IMR-90 (cell line): ENCODE measurements around the gene RPS2. TPM values are rescaled to one million over a fixed set of nuclear protein-coding genes. Genes with fewer than 3 reads are reported as not detected.

ENCODE experiments used
- ATAC-seq: fragments of 200-7000 bp; cut with Tn5 transposase; 2 replicates; pipeline ENCODE4 v1.9.1; 2020; ENCODE audit warnings: low read depth, mild to moderate bottlenecking, moderate library complexity
- BruUV-seq: library from RNA; stranded (reverse); fragments of 400-500 nt; replicated peaks from 2 replicates; lab custom pipeline; 2021; lab: Mats Ljungman, UMichigan
- CTCF ChIA-PET: fragments of 300-600 bp; formaldehyde crosslinking; extraction: SDS; loops from one replicate; lab custom pipeline; 2021; ENCODE audit warnings: antibody characterized with exemption; lab: Yijun Ruan, JAX
- POLR2A ChIA-PET: fragments of 300-600 bp; sonication (Branson Sonifier 250); formaldehyde crosslinking; loops from one replicate; lab custom pipeline; 2022; ENCODE audit warnings: antibody characterized with exemption; ENCODE audit not compliant: unreplicated experiment; lab: Charles Lee
- DNase-seq: peaks from one replicate; pipeline ENCODE4 v3.0.0; 2013
- H2AFZ ChIP-seq: replicated peaks from 2 replicates; pipeline ENCODE3; 2013; ENCODE audit warnings: low read length, mild to moderate bottlenecking; ENCODE audit not compliant: poor library complexity
- H2AK5ac ChIP-seq: 2 replicates; pipeline ENCODE4 v1.6.1; 2013; ENCODE audit warnings: low read depth, low read length, inconsistent platforms
- H2AK9ac ChIP-seq: replicated peaks from 2 replicates; pipeline ENCODE3; 2013; ENCODE audit warnings: mild to moderate bottlenecking, low read depth, low read length, moderate library complexity; ENCODE audit not compliant: poor library complexity
- H2BK120ac ChIP-seq: 2 replicates; pipeline ENCODE4 v1.6.1; 2013; ENCODE audit warnings: low read depth, low read length, inconsistent platforms
- H2BK15ac ChIP-seq: 3 replicates; pipeline ENCODE4 v1.6.1; 2013; ENCODE audit warnings: low read depth, low read length, inconsistent platforms
- H2BK20ac ChIP-seq: 2 replicates; pipeline ENCODE4 v1.6.1; 2013; ENCODE audit warnings: low read depth, mild to moderate bottlenecking, inconsistent platforms, low read length, moderate library complexity
- H2BK5ac ChIP-seq: 2 replicates; pipeline ENCODE4 v1.6.1; 2013; ENCODE audit warnings: mild to moderate bottlenecking, low read depth, low read length, inconsistent platforms; ENCODE audit not compliant: poor library complexity, severe bottlenecking
- H3K14ac ChIP-seq: replicated peaks from 2 replicates; pipeline ENCODE4 v1.6.1; 2013; ENCODE audit warnings: low read depth, low read length, inconsistent platforms
- H3K18ac ChIP-seq: 2 replicates; pipeline ENCODE4 v1.6.1; 2013; ENCODE audit warnings: low read depth, low read length, control low read depth
- H3K23ac ChIP-seq: 2 replicates; pipeline ENCODE4 v1.6.1; 2013; ENCODE audit warnings: low read depth, low read length, inconsistent platforms
- H3K27ac ChIP-seq: 2 replicates; pipeline ENCODE4 v1.5.1; 2013; ENCODE audit warnings: mild to moderate bottlenecking, control low read depth, low read length; ENCODE audit not compliant: insufficient read depth
- H3K27me3 ChIP-seq: 2 replicates; pipeline ENCODE4 v1.6.1; 2013; ENCODE audit warnings: low read length; ENCODE audit not compliant: control insufficient read depth, insufficient read depth
- H3K36me3 ChIP-seq: 2 replicates; pipeline ENCODE4 v1.6.1; 2013; ENCODE audit warnings: low read length, mixed read lengths; ENCODE audit not compliant: control insufficient read depth, insufficient read depth
- H3K4ac ChIP-seq: 2 replicates; pipeline ENCODE4 v1.6.1; 2013; ENCODE audit warnings: low read depth, low read length, inconsistent platforms
- H3K4me1 ChIP-seq: 2 replicates; pipeline ENCODE4 v1.6.1; 2013; ENCODE audit warnings: low read length, mixed read lengths; ENCODE audit not compliant: control insufficient read depth, insufficient read depth
- H3K4me2 ChIP-seq: 2 replicates; pipeline ENCODE4 v1.6.1; 2013; ENCODE audit warnings: low read depth, mild to moderate bottlenecking, control low read depth, low read length, moderate library complexity
- H3K4me3 ChIP-seq: 2 replicates; pipeline ENCODE4 v1.5.1; 2013; ENCODE audit warnings: low read depth, mild to moderate bottlenecking, control low read depth, low read length, moderate library complexity; ENCODE audit not compliant: insufficient read depth
- H3K56ac ChIP-seq: 2 replicates; pipeline ENCODE4 v1.6.1; 2013; ENCODE audit warnings: low read length, inconsistent platforms; ENCODE audit not compliant: insufficient read depth; ENCODE audit errors: extremely low read depth
- H3K79me1 ChIP-seq, 2 experiments: 2 replicates each; pipeline ENCODE4 v1.6.1; 2013; ENCODE audit warnings: low read length in 2 of 2, inconsistent platforms in 1 of 2, low read depth in 1 of 2
- H3K9ac ChIP-seq: 2 replicates; pipeline ENCODE4 v1.6.1; 2013; ENCODE audit warnings: low read depth, low read length, control low read depth
- H3K9me1 ChIP-seq: 2 replicates; pipeline ENCODE4 v1.6.1; 2013; ENCODE audit warnings: low read length, inconsistent platforms; ENCODE audit not compliant: insufficient read depth
- H3K9me3 ChIP-seq: 2 replicates; pipeline ENCODE4 v1.6.1; 2013; ENCODE audit warnings: low read length; ENCODE audit not compliant: control insufficient read depth, insufficient read depth
- H4K20me1 ChIP-seq: 2 replicates; pipeline ENCODE4 v1.6.1; 2013; ENCODE audit warnings: low read length, inconsistent platforms; ENCODE audit not compliant: insufficient read depth
- H4K5ac ChIP-seq: 2 replicates; pipeline ENCODE4 v1.6.1; 2013; ENCODE audit warnings: mild to moderate bottlenecking, low read depth, low read length, control low read depth
- H4K8ac ChIP-seq, 2 experiments: 2 replicates each; pipeline ENCODE4 v1.6.1; 2013; ENCODE audit warnings: low read depth in 2 of 2, low read length in 2 of 2, control low read depth in 1 of 2, inconsistent platforms in 1 of 2
- H4K91ac ChIP-seq: 2 replicates; pipeline ENCODE4 v1.6.1; 2013; ENCODE audit warnings: low read depth, low read length, inconsistent platforms; ENCODE audit not compliant: insufficient read depth
- BHLHE40 ChIP-seq: fragments of 150-350 bp; IDR thresholded peaks from 2 replicates; pipeline ENCODE4 v1.6.1; 2016; ENCODE audit warnings: mild to moderate bottlenecking, low read depth, low read length
- CHD1 ChIP-seq: IDR thresholded peaks from 2 replicates; pipeline ENCODE4 v1.6.1; 2012; ENCODE audit warnings: low read depth, low read length, improper control_type of control experiment
- ELK1 ChIP-seq: fragments of 150-350 bp; IDR thresholded peaks from 2 replicates; pipeline ENCODE4 v1.6.1; 2016; ENCODE audit warnings: low read depth, mild to moderate bottlenecking, low read length, moderate library complexity, borderline replicate concordance
- MAFK ChIP-seq: IDR thresholded peaks from 2 replicates; pipeline ENCODE4 v1.6.1; 2012; ENCODE audit warnings: low read depth, low read length, improper control_type of control experiment
- MAZ ChIP-seq: IDR thresholded peaks from 2 replicates; pipeline ENCODE4 v1.6.1; 2012; ENCODE audit warnings: low read depth, mild to moderate bottlenecking, low read length, improper control_type of control experiment, moderate library complexity, borderline replicate concordance
- MXI1 ChIP-seq: IDR thresholded peaks from 2 replicates; pipeline ENCODE4 v1.6.1; 2012; ENCODE audit warnings: low read depth, mild to moderate bottlenecking, low read length, moderate library complexity, borderline replicate concordance
- POLR2A ChIP-seq: IDR thresholded peaks from 2 replicates; pipeline ENCODE4 v1.6.1; 2012; ENCODE audit warnings: mild to moderate bottlenecking, low read depth, low read length
- RCOR1 ChIP-seq: IDR thresholded peaks from 2 replicates; pipeline ENCODE4 v1.6.1; 2012; ENCODE audit warnings: mild to moderate bottlenecking, low read length, improper control_type of control experiment; ENCODE audit not compliant: insufficient replicate concordance
- RFX5 ChIP-seq: IDR thresholded peaks from 2 replicates; pipeline ENCODE4 v1.8.0; 2012; ENCODE audit warnings: low read depth, mild to moderate bottlenecking, low read length, moderate library complexity
- WGBS, 2 experiments: methylation state at CpG; one replicate each; pipeline versions ENCODE4 v1.1.5 to v1.1.7; 2013; ENCODE audit warnings: missing lambda C conversion rate in 2 of 2; ENCODE audit not compliant: insufficient read length in 1 of 2; ENCODE audit errors: extremely low coverage in 2 of 2; 5-methylcytosine and 5-hydroxymethylcytosine counted together
- dilution Hi-C: fragments of 300-500 bp; cut with HindIII; formaldehyde crosslinking; loops from one replicate; pipeline ENCODE4 v1.14.3; 2018; ENCODE audit warnings: low sequenced_read_pairs; ENCODE audit not compliant: unreplicated experiment
- in situ Hi-C: fragments of 300-500 bp; cut with MboI; formaldehyde crosslinking; loops from 3 replicates; pipeline ENCODE4 v1.14.3; 2019; ENCODE audit warnings: low sequenced_read_pairs, inconsistent platforms, mixed read lengths
- intact Hi-C: fragments of 100-400 bp; cut with micrococcal nuclease; formaldehyde crosslinking; loops from 2 replicates; pipeline ENCODE4 v1.10.0; 2022
- polyA plus RNA-seq, 3 experiments: library from polyadenylated mRNA; depleted of rRNA; stranded (reverse); fragments of >200 nt; gene quantifications; 2 replicates each; pipeline ENCODE4 v1.2.3, GENCODE V29; 2012; ENCODE audit warnings: low replicate concordance in 1 of 3
- total RNA-seq: library from RNA; depleted of rRNA; stranded (reverse); fragments of >200 nt; gene quantifications from 2 replicates; pipeline ENCODE4 v1.2.3, GENCODE V29; 2012

The RPS2 gene
- total and polyA plus RNA-seq, 2 of the 4 experiments (the other 2 are of a cell fraction) = 2,703 to 6,941 TPM

- BruUV-seq = no TSS peak
- H2AK5ac ChIP-seq = peak within 1 kb of the TSS; percentile 68
- H3K27ac ChIP-seq = no peak within 1 kb of the TSS
- peak; percentile 18 for ATAC-seq
- peak within 1 kb of the TSS; percentile 24; the same call in 1 of the 2 replicates for H3K4ac ChIP-seq
- no peak for TF ChIP-seq RCOR1
- no peak for TF ChIP-seq MAZ
- TF ChIP-seq BHLHE40 = no peak
- TF ChIP-seq ELK1 = no peak
- TF ChIP-seq MAFK = no peak
- no peak for TF ChIP-seq CHD1
- TF ChIP-seq POLR2A = no peak
- TF ChIP-seq RFX5 = no peak
- TF ChIP-seq MXI1 = no peak
- POLR2A ChIA-PET = no interaction called here
- peak within 1 kb of the TSS; percentile 52 for H3K4me3 ChIP-seq
- no peak within 1 kb of the TSS for H4K8ac ChIP-seq
- peaks cover 2% of the 10 kb centered on the region; the same call in 1 of the 2 replicates for H3K9me3 ChIP-seq
- H3K4me1 ChIP-seq = peaks cover 21% of the 10 kb centered on the region
- 0 out of 2 replicates have a peak within 1 kb of the TSS, but pooled peaks have one; percentile 23 for H4K5ac ChIP-seq
- intact Hi-C loops = no loop called here
- peaks cover 17% of the 10 kb centered on the region for H3K27me3 ChIP-seq
- no peak within 1 kb of the TSS for H4K91ac ChIP-seq
- peak within 1 kb of the TSS; percentile 89 for H3K4me2 ChIP-seq
- no peak within 1 kb of the TSS for H3K18ac ChIP-seq
- H2AK9ac ChIP-seq = peak within 1 kb of the TSS; percentile 76
- H3K79me1 ChIP-seq = peaks cover 21 to 29% of the 10 kb centered on the region in 2 experiments
- H3K14ac ChIP-seq = no peak within 1 kb of the TSS
- 0% methylated on average over 9 of the region's 67 CpGs; no CpG with 5 or more reads in 1 of the 2 experiments for WGBS, 2 experiments
- peaks cover 13% of the 10 kb centered on the region for H3K36me3 ChIP-seq
- H2BK5ac ChIP-seq = no peak within 1 kb of the TSS
- DNase-seq = no peak
- H2BK15ac ChIP-seq = no peak within 1 kb of the TSS
- no peak within 1 kb of the TSS for H2BK20ac ChIP-seq
- no peak within 1 kb of the TSS for H2BK120ac ChIP-seq
- no peaks in the 10 kb centered on the region for H4K20me1 ChIP-seq
- CTCF ChIA-PET = no interaction called here
- H3K9me1 ChIP-seq = peaks cover 20% of the 10 kb centered on the region
- in situ Hi-C loops = no loop called here
- H2AFZ ChIP-seq = peak within 1 kb of the TSS; percentile 84
- dilution Hi-C loops = no loop called here
- no peak within 1 kb of the TSS for H3K56ac ChIP-seq
- 0 out of 2 replicates have a peak within 1 kb of the TSS, but pooled peaks have one; percentile 66 for H3K23ac ChIP-seq
- no peak within 1 kb of the TSS for H3K9ac ChIP-seq
Observed at GRCh38 chr16:1989209-1990100, 24.8 kb upstream of the RPS2 start, which contains the start of gene SYNGR3. Gene SYNGR3, plus strand, starts transcription at chr16:1989970. Its CDS starts 133 bp downstream, at chr16:1990103.
